ENCODE measurements around the gene GULP1.

- TF ChIP-seq CTCF (IDR thresholded peaks at IDR 0.05; ENCODE audit: borderline replicate concordance, extremely low read depth, low read length, poor library complexity, severe bottlenecking) (no peak), EZH2 (IDR thresholded peaks at IDR 0.05; ENCODE audit: borderline replicate concordance, low read depth, low read length, severe bottlenecking) (no peak)
Measured at GRCh38 chr2:188569431-188570165, 277.9 kb downstream of the GULP1 start.

Data from DND-41 (cell line).